Astrocyte (in vitro differentiated cells and primary cell): ENCODE data around the gene SUN1. TPM values are rescaled to one million over a fixed set of nuclear protein-coding genes. Genes with fewer than 3 reads are reported as not detected.
A peak's percentile ranks its signal among the peaks of the same experiment; 100 is the strongest.

Source experiments
- DNase-seq: peaks from one replicate; pipeline ENCODE4 v3.0.0-alpha.2; 2010; ENCODE audit warnings: low read depth
- FAIRE-seq: peaks from 2 replicates; lab custom pipeline; 2011; peaks lifted over from hg19 to GRCh38; lab: Jason Lieb, UNC
- H2AFZ ChIP-seq: 2 replicates; pipeline ENCODE4 v1.6.0; 2012; ENCODE audit warnings: low read depth, low read length, inconsistent platforms
- H3K27ac ChIP-seq: 2 replicates; pipeline ENCODE4 v1.5.1; 2011; ENCODE audit warnings: low read depth, low read length, inconsistent platforms
- H3K27me3 ChIP-seq: 2 replicates; pipeline ENCODE4 v1.6.0; 2011; ENCODE audit warnings: low read length, inconsistent platforms; ENCODE audit not compliant: insufficient read depth
- H3K36me3 ChIP-seq: 2 replicates; pipeline ENCODE4 v1.5.1; 2011; ENCODE audit warnings: low read length, inconsistent platforms; ENCODE audit not compliant: insufficient read depth
- H3K4me1 ChIP-seq: 2 replicates; pipeline ENCODE4 v1.5.1; 2011; ENCODE audit warnings: low read length, inconsistent platforms; ENCODE audit not compliant: insufficient read depth
- H3K4me2 ChIP-seq: 2 replicates; pipeline ENCODE4 v1.6.0; 2012; ENCODE audit warnings: low read length, inconsistent platforms
- H3K4me3 ChIP-seq: 2 replicates; pipeline ENCODE4 v1.5.1; 2011; ENCODE audit warnings: low read depth, mild to moderate bottlenecking, low read length, inconsistent platforms; ENCODE audit not compliant: insufficient read depth
- H3K79me2 ChIP-seq: 2 replicates; pipeline ENCODE4 v1.6.0; 2012; ENCODE audit warnings: mild to moderate bottlenecking, low read length, inconsistent platforms; ENCODE audit not compliant: insufficient read depth
- H3K9ac ChIP-seq: 2 replicates; pipeline ENCODE4 v1.6.0; 2012; ENCODE audit warnings: mild to moderate bottlenecking, low read length, inconsistent platforms
- H3K9me3 ChIP-seq: 2 replicates; pipeline ENCODE4 v1.5.1; 2012; ENCODE audit warnings: low read depth, mild to moderate bottlenecking, low read length, inconsistent platforms; ENCODE audit not compliant: insufficient read depth
- H4K20me1 ChIP-seq: 2 replicates; pipeline ENCODE4 v1.6.0; 2012; ENCODE audit warnings: low read length, inconsistent platforms; ENCODE audit not compliant: insufficient read depth
- H3K27ac Mint-ChIP-seq: one replicate; pipeline ENCODE4 v1.8.0; 2021; ENCODE audit warnings: mild to moderate bottlenecking, mixed read lengths; ENCODE audit not compliant: unreplicated experiment
- H3K27me3 Mint-ChIP-seq: one replicate; pipeline ENCODE4 v1.8.0; 2021; ENCODE audit warnings: low read depth, mixed read lengths; ENCODE audit not compliant: unreplicated experiment
- H3K36me3 Mint-ChIP-seq: one replicate; pipeline ENCODE4 v1.8.0; 2021; ENCODE audit warnings: low read depth, mixed read lengths; ENCODE audit not compliant: unreplicated experiment
- H3K4me1 Mint-ChIP-seq: one replicate; pipeline ENCODE4 v1.8.0; 2021; ENCODE audit warnings: low read depth, mixed read lengths; ENCODE audit not compliant: unreplicated experiment
- H3K4me3 Mint-ChIP-seq: one replicate; pipeline ENCODE4 v1.8.0; 2021; ENCODE audit warnings: mild to moderate bottlenecking, moderate library complexity, mixed read lengths; ENCODE audit not compliant: unreplicated experiment
- H3K9me3 Mint-ChIP-seq: one replicate; pipeline ENCODE4 v1.8.0; 2021; ENCODE audit warnings: mild to moderate bottlenecking, mixed read lengths; ENCODE audit not compliant: unreplicated experiment
- CTCF ChIP-seq: IDR thresholded peaks from 2 replicates; pipeline ENCODE4 v1.5.1; 2011; ENCODE audit warnings: low read depth, mild to moderate bottlenecking, inconsistent platforms, low read length, moderate library complexity; ENCODE audit not compliant: insufficient read depth
- EZH2 ChIP-seq: IDR thresholded peaks from 2 replicates; pipeline ENCODE4 v1.6.1; 2012; ENCODE audit warnings: mild to moderate bottlenecking, low read length, inconsistent platforms; ENCODE audit not compliant: insufficient read depth
- total RNA-seq: library from RNA; stranded (reverse); gene quantifications from 2 replicates; pipeline ENCODE4 v1.2.1, GENCODE V29; 2021

SUN1 gene
- total RNA-seq, 1 donor from 2014 or later: 121 TPM

- Mint-ChIP-seq H3K9me3 (no peaks in the 10 kb centered on the region), H3K27me3 (no peaks in the 10 kb centered on the region), H3K36me3 (peaks cover 12% of the 10 kb centered on the region), H3K27ac (peak overlapping the region; percentile 98), H3K4me1 (peaks cover 40% of the 10 kb centered on the region), H3K4me3 (peak overlapping the region; percentile 68)
- Histone ChIP-seq H3K27ac (peak overlapping the region; percentile 98), H3K4me3 (no peak overlapping the region), H3K9me3 (no peaks in the 10 kb centered on the region), H3K9ac (peak overlapping the region; percentile 86), H3K4me2 (peak overlapping the region; percentile 80), H3K79me2 (peaks cover 89% of the 10 kb centered on the region), H4K20me1 (peaks cover 43% of the 10 kb centered on the region), H3K27me3 (no peaks in the 10 kb centered on the region), H3K36me3 (no peaks in the 10 kb centered on the region), H2AFZ (no peak overlapping the region), H3K4me1 (peaks cover 40% of the 10 kb centered on the region)
- FAIRE-seq: no peak
- DNase-seq: no peak
- TF ChIP-seq EZH2 (no peak), CTCF (no peak)
These were observed 720 bp downstream of the SUN1 start for GRCh38 chr7:832968-833424.

- peaks cover 46% of the 10 kb centered on the region for H4K20me1 ChIP-seq
- H3K27ac Mint-ChIP-seq: peak overlapping the region; percentile 98
- H3K9ac ChIP-seq: peak overlapping the region; percentile 36
- H3K79me2 ChIP-seq: peaks cover 87% of the 10 kb centered on the region
- peaks cover 40% of the 10 kb centered on the region for H3K4me1 ChIP-seq
- peaks cover 12% of the 10 kb centered on the region for H3K36me3 Mint-ChIP-seq
- peaks cover under 1% of the 10 kb centered on the region for H3K36me3 ChIP-seq
- H3K9me3 ChIP-seq: no peaks in the 10 kb centered on the region
- no peak for DNase-seq
- H3K27me3 Mint-ChIP-seq: no peaks in the 10 kb centered on the region
- FAIRE-seq: no peak
- H3K9me3 Mint-ChIP-seq: no peaks in the 10 kb centered on the region
- no peak overlapping the region for H2AFZ ChIP-seq
- no peak overlapping the region for H3K4me2 ChIP-seq
- no peak overlapping the region for H3K4me3 ChIP-seq
- no peaks in the 10 kb centered on the region for H3K27me3 ChIP-seq
- TF ChIP-seq CTCF (no peak), EZH2 (no peak)
- H3K4me3 Mint-ChIP-seq: no peak overlapping the region
- H3K27ac ChIP-seq: peak overlapping the region; percentile 98
- peaks cover 40% of the 10 kb centered on the region for H3K4me1 Mint-ChIP-seq
These were observed 1.5 kb downstream of the SUN1 start for GRCh38 chr7:833601-834258.

- Mint-ChIP-seq H3K9me3 (no peaks in the 10 kb centered on the region), H3K27me3 (no peaks in the 10 kb centered on the region), H3K4me1 (peaks cover 40% of the 10 kb centered on the region), H3K27ac (peak overlapping the region; percentile 72), H3K4me3 (no peak overlapping the region), H3K36me3 (peaks cover 13% of the 10 kb centered on the region)
- Histone ChIP-seq H3K27ac (no peak overlapping the region), H3K36me3 (peaks cover 5% of the 10 kb centered on the region), H2AFZ (no peak overlapping the region), H3K27me3 (no peaks in the 10 kb centered on the region), H3K9ac (no peak overlapping the region), H3K4me3 (no peak overlapping the region), H3K9me3 (no peaks in the 10 kb centered on the region), H3K79me2 (peaks cover 86% of the 10 kb centered on the region), H3K4me1 (peaks cover 40% of the 10 kb centered on the region), H4K20me1 (peaks cover 45% of the 10 kb centered on the region), H3K4me2 (no peak overlapping the region)
- DNase-seq (no peak), FAIRE-seq (no peak)
- no peak for TF ChIP-seq CTCF
- no peak for TF ChIP-seq EZH2
These were observed 2.0 kb downstream of the SUN1 start for GRCh38 chr7:834277-834676.
